ENCODE results near the gene LDHA. TPM values are rescaled to one million over a fixed set of nuclear protein-coding genes. Genes with fewer than 3 reads are reported as not detected.

Gene LDHA
- total RNA-seq, 1 experiment from 2014 or later: 644 TPM

- TF ChIP-seq TEAD1 (CRISPR knock-in tag; IDR thresholded peaks at IDR 0.05) (no peak), ZNF232 (CRISPR knock-in tag; IDR thresholded peaks at IDR 0.05) (no peak), RELA (CRISPR knock-in tag; IDR thresholded peaks at IDR 0.05; ENCODE audit: borderline replicate concordance) (no peak), CTCF (IDR thresholded peaks at IDR 0.05) (no peak), USF1 (CRISPR knock-in tag; IDR thresholded peaks at IDR 0.05) (no peak), NFE2L1 (CRISPR knock-in tag; IDR thresholded peaks at IDR 0.05) (no peak)
- TF ChIP-seq, protein P1, sequence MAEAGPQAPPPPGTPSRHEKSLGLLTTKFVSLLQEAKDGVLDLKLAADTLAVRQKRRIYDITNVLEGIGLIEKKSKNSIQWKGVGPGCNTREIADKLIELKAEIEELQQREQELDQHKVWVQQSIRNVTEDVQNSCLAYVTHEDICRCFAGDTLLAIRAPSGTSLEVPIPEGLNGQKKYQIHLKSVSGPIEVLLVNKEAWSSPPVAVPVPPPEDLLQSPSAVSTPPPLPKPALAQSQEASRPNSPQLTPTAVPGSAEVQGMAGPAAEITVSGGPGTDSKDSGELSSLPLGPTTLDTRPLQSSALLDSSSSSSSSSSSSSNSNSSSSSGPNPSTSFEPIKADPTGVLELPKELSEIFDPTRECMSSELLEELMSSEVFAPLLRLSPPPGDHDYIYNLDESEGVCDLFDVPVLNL (CRISPR knock-in tag; IDR thresholded peaks at IDR 0.05; ENCODE audit: borderline replicate concordance, low read depth): no peak
Observed at GRCh38 chr11:18384157-18384641, 10.2 kb upstream of the LDHA start (continued).

DNA sequence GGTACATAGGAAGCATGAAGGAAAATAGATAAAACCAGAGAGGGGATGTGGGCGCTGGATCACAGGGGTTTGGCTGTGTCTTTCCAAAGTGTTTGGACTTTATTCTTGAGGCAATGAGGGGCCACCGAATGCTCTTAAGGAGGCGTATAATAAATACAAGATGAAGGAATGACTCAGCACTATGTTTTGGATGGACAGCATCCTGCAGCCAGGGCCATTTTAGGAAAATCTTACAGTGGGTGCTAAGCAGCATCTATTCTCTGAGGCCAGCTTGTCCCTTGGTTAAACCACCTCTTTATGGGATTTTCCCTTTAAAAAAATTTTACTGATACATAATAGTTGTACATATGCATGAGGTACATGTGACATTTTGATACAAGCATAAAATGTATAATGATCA lies 4.3 kb upstream of the LDHA start:
- Mint-ChIP-seq H3K9me3 (no peaks in the 10 kb centered on the region), H3K36me3 (peaks cover 3% of the 10 kb centered on the region; the same call in 1 of the 2 replicates)
- CTCF ChIA-PET: no interaction called here

GRCh38 chr11:18392434-18393321 lies 1.7 kb upstream of the LDHA start:
- DNase-seq (ENCODE audit: low spot score) (no peak), ATAC-seq (no peak)
- Mint-ChIP-seq H3K9me3 (no peaks in the 10 kb centered on the region), H3K4me3 (no peak overlapping the region; the same call in 1 of the 2 replicates), H3K36me3 (peaks cover 20% of the 10 kb centered on the region), H3K4me1 (peaks cover 18% of the 10 kb centered on the region), H3K27me3 (ENCODE audit: low read depth) (peaks cover 9% of the 10 kb centered on the region), H3K27ac (no peak overlapping the region)
- TF ChIP-seq ZNF532 (CRISPR knock-in tag; IDR thresholded peaks at IDR 0.05; ENCODE audit: borderline replicate concordance) (no peak), ZNF121 (CRISPR knock-in tag; IDR thresholded peaks at IDR 0.05) (0 out of 2 replicates have a peak, but pooled peaks have one; percentile 32)
- ChIA-PET CTCF (interaction anchor here (0.6 to 0.9 kb wide), 2 partner anchors 18 to 314 kb away, joined by 3 read pairs; no protein-coding TSS in a partner anchor), POLR2A (interaction anchor here (1.4 kb wide), 1 partner anchor 9 kb away, joined by 3 read pairs; no protein-coding TSS in a partner anchor)

More for the DNA sequence above, 4.3 kb upstream of the LDHA start:
- POLR2A ChIA-PET: no interaction called here
- TF ChIP-seq SMAD3 (CRISPR knock-in tag; IDR thresholded peaks at IDR 0.05; ENCODE audit: borderline replicate concordance) (no peak), ZBTB43 (CRISPR knock-in tag; IDR thresholded peaks at IDR 0.05) (no peak), NR3C1 (CRISPR knock-in tag; conservative IDR thresholded peaks at IDR 0.05; ENCODE audit: low read depth) (no peak)
- no peak overlapping the region for H3K27ac Mint-ChIP-seq
- H3K4me1 Mint-ChIP-seq: peaks cover 9% of the 10 kb centered on the region
- DNase-seq (ENCODE audit: low spot score) (no peak), ATAC-seq (no peak)
- H3K27me3 Mint-ChIP-seq (ENCODE audit: low read depth): peaks cover 13% of the 10 kb centered on the region
- H3K4me3 Mint-ChIP-seq: no peak overlapping the region

Data from WTC11 (cell line).